A549 (cell line): Measurements from ENCODE around the gene AGTRAP. TPM values are rescaled to one million over a fixed set of nuclear protein-coding genes. Genes with fewer than 3 reads are reported as not detected.

Experiments used
- ATAC-seq, 2 experiments: fragments of 200-7000 bp in 1 of 2; fragments of >200 bp in 1 of 2; cut with Nextera tagmentation in 1 of 2; cut with Tn5 transposase in 1 of 2; 3 replicates each; pipeline versions ENCODE4 v1.8.0 to v1.9.1; 2018 to 2020; ENCODE audit warnings: mild to moderate bottlenecking in 1 of 2, moderate library complexity in 1 of 2
- CTCF ChIA-PET: fragments of 300-600 bp; sonication (Branson Sonifier 250); formaldehyde crosslinking; extraction: SDS; loops from one replicate; lab custom pipeline; 2021; ENCODE audit warnings: antibody characterized with exemption, inconsistent platforms; lab: Yijun Ruan, JAX
- POLR2A ChIA-PET: fragments of 350-600 bp; formaldehyde crosslinking; extraction: SDS; loops from one replicate; lab custom pipeline; 2021; ENCODE audit warnings: antibody characterized with exemption, inconsistent platforms; lab: Yijun Ruan, JAX
- DNase-seq, 2 experiments: peaks; one replicate each; pipeline versions ENCODE4 v3.0.0 to v3.0.0-alpha.2; 2011 to 2016; ENCODE audit warnings: low read depth in 1 of 2, low spot score in 1 of 2
- FAIRE-seq: peaks from 2 replicates; lab custom pipeline; 2011; peaks lifted over from hg19 to GRCh38; lab: Jason Lieb, UNC
- H3K27ac ChIP-seq, 2 experiments: fragments of >200 bp; sonication (Bioruptor Twin); formaldehyde crosslinking; 3 replicates each; pipeline ENCODE4 v1.5.1; 2016 to 2017
- H3K4me1 ChIP-seq: fragments of >200 bp; sonication (Bioruptor Twin); formaldehyde crosslinking; 3 replicates; pipeline ENCODE4 v1.6.1; 2016
- H3K4me2 ChIP-seq: fragments of >200 bp; sonication (Bioruptor Twin); formaldehyde crosslinking; 3 replicates; pipeline ENCODE4 v1.6.1; 2016
- H3K4me3 ChIP-seq: fragments of >200 bp; sonication (Bioruptor Twin); formaldehyde crosslinking; 3 replicates; pipeline ENCODE4 v1.5.1; 2016
- H3K9me3 ChIP-seq: fragments of >200 bp; sonication (Bioruptor Twin); formaldehyde crosslinking; 3 replicates; pipeline ENCODE4 v1.6.1; 2016
- ATOH8 ChIP-seq: fragments of 250-450 bp; sonication (Bioruptor Pico); IDR thresholded peaks from 2 replicates; pipeline ENCODE4 v1.5.0; 2020; ENCODE audit warnings: low read depth, mild to moderate bottlenecking, moderate library complexity
- BCL3 ChIP-seq: fragments of >200 bp; sonication (Bioruptor Twin); formaldehyde crosslinking; IDR thresholded peaks from 3 replicates; pipeline ENCODE4 v1.6.1; 2016
- E2F6 ChIP-seq: IDR thresholded peaks from 2 replicates; pipeline ENCODE4 v1.6.1; 2012; ENCODE audit warnings: low read depth, borderline replicate concordance
- FOSL2 ChIP-seq, 2 experiments: fragments of 450-650 bp in 1 of 2; fragments of >200 bp in 1 of 2; sonication (Bioruptor Twin) in 1 of 2; formaldehyde crosslinking; IDR thresholded peaks; 2 replicates each; pipeline versions ENCODE4 v1.5.0 to v1.6.1; 2016 to 2020; ENCODE audit warnings: mild to moderate bottlenecking in 1 of 2, moderate library complexity in 1 of 2
- FOXS1 ChIP-seq: fragments of 250-450 bp; sonication (Bioruptor Pico); IDR thresholded peaks from 2 replicates; pipeline ENCODE4 v1.5.0; 2020; ENCODE audit warnings: mild to moderate bottlenecking, moderate library complexity
- HOXB5 ChIP-seq: fragments of 250-450 bp; sonication (Bioruptor Pico); IDR thresholded peaks from 2 replicates; pipeline ENCODE4 v1.5.0; 2020; ENCODE audit warnings: mild to moderate bottlenecking, moderate library complexity
- JUNB ChIP-seq: fragments of >200 bp; sonication (Bioruptor Twin); formaldehyde crosslinking; IDR thresholded peaks from 2 replicates; pipeline ENCODE4 v1.6.1; 2016
- KDM1A ChIP-seq: fragments of 200-600 bp; sonication (generic); IDR thresholded peaks from 2 replicates; pipeline ENCODE4 v1.6.1; 2016; ENCODE audit warnings: low read depth, mild to moderate bottlenecking
- KDM5A ChIP-seq: fragments of 200-600 bp; sonication (generic); IDR thresholded peaks from 2 replicates; pipeline ENCODE4 v1.6.1; 2016; ENCODE audit warnings: antibody characterized with exemption, mild to moderate bottlenecking
- MAFK ChIP-seq: fragments of 450-650 bp; IDR thresholded peaks from 2 replicates; pipeline ENCODE4 v1.6.1; 2014; ENCODE audit not compliant: partially characterized antibody
- MAZ ChIP-seq: fragments of 150-350 bp; IDR thresholded peaks from 2 replicates; pipeline ENCODE4 v1.6.1; 2014; ENCODE audit warnings: antibody characterized with exemption, low read depth, low read length, borderline replicate concordance
- NPAS2 ChIP-seq: fragments of 250-450 bp; sonication (Bioruptor Pico); IDR thresholded peaks from 2 replicates; pipeline ENCODE4 v1.8.0; 2022; ENCODE audit warnings: mild to moderate bottlenecking, moderate library complexity, borderline replicate concordance
- NR3C1 ChIP-seq: fragments of >200 bp; sonication (Bioruptor Twin); formaldehyde crosslinking; IDR thresholded peaks from 3 replicates; pipeline ENCODE4 v1.6.1; 2017
- PBX3 ChIP-seq: IDR thresholded peaks from 2 replicates; pipeline ENCODE4 v1.6.1; 2012
- PHF8 ChIP-seq: fragments of 200-600 bp; sonication (generic); IDR thresholded peaks from 2 replicates; pipeline ENCODE4 v1.6.1; 2016; ENCODE audit warnings: low read depth, mild to moderate bottlenecking, antibody characterized with exemption, moderate library complexity, borderline replicate concordance
- POLR2AphosphoS2 ChIP-seq: conservative IDR thresholded peaks from 2 replicates; pipeline ENCODE4 v1.6.1; 2012; ENCODE audit warnings: low read length, improper control_type of control experiment, inconsistent platforms
- SMC3 ChIP-seq: fragments of >200 bp; sonication (Bioruptor Twin); formaldehyde crosslinking; IDR thresholded peaks from 3 replicates; pipeline ENCODE4 v1.6.1; 2018; ENCODE audit warnings: inconsistent platforms
- TP53 ChIP-seq: fragments of 250-450 bp; sonication (Bioruptor Pico); IDR thresholded peaks from 2 replicates; pipeline ENCODE4 v1.5.0; 2021; ENCODE audit warnings: mild to moderate bottlenecking, moderate library complexity
- ZC3H11A ChIP-seq: fragments of 450-650 bp; IDR thresholded peaks from 2 replicates; pipeline ENCODE4 v1.6.1; 2014; ENCODE audit warnings: antibody characterized with exemption, mild to moderate bottlenecking
- ZNF302 ChIP-seq: fragments of 250-450 bp; sonication (Bioruptor Pico); IDR thresholded peaks from 2 replicates; pipeline ENCODE4 v1.9.0; 2021; ENCODE audit warnings: inconsistent platforms, mild to moderate bottlenecking, moderate library complexity
- ZSCAN20 ChIP-seq: fragments of 250-450 bp; sonication (Bioruptor Pico); IDR thresholded peaks from 2 replicates; pipeline ENCODE4 v1.8.0; 2022; ENCODE audit warnings: mild to moderate bottlenecking, moderate library complexity
- WGBS: methylation state at CpG from one replicate; pipeline ENCODE4 v1.1.6; 2017; ENCODE audit errors: missing lambda C conversion rate; 5-methylcytosine and 5-hydroxymethylcytosine counted together
- polyA plus RNA-seq, 4 experiments: library from polyadenylated mRNA; depleted of rRNA in 3 of 4; stranded (reverse); fragments of >200 nt; fragmentation: RNase III in 1 of 4; extraction: RNeasy Plus Mini Kit Qiagen cat#74134 plus additional on column Dnase treatment in 1 of 4; gene quantifications; 2 replicates in 3 of 4; 3 replicates in 1 of 4; pipeline ENCODE4 v1.2.3, GENCODE V29; 2011 to 2017

The AGTRAP gene
- polyA plus RNA-seq, 2 of the 4 experiments (the other 2 are of a cell fraction): 26.9 to 57.5 TPM

- TF ChIP-seq BCL3: no peak
- TF ChIP-seq PBX3: no peak
- TF ChIP-seq, all 56 proteins: peak for 0
Observed at GRCh38 chr1:11790101-11790879, 54.4 kb downstream of the AGTRAP start (continued).

- POLR2A ChIA-PET: interaction anchor here (1.0 kb wide), 1 partner anchor 15 kb away, joined by 4 read pairs; the partner anchor contains the start of genes CLCN6 and MTHFR
- TF ChIP-seq FOSL2 (IDR thresholded peaks at IDR 0.05) (no peak), FOSL2 (CRISPR knock-in tag; IDR thresholded peaks at IDR 0.05) (peak; percentile 33; the same call in 1 of the 2 replicates), MAZ (no peak)
- TF ChIP-seq, all 56 proteins: peak for 1
- peak; percentile 51 to 63; a peak in 4 of 6 replicates for ATAC-seq
- no peak for FAIRE-seq
- Histone ChIP-seq H3K4me2 (peak overlapping the region; percentile 21; the same call in 2 of the 3 replicates), H3K9me3 (no peaks in the 10 kb centered on the region), H3K4me3 (no peak overlapping the region), H3K4me1 (peaks cover 22% of the 10 kb centered on the region), H3K27ac (peak overlapping the region in 1 of 2 experiments; percentile 60; a peak in 3 of 6 replicates)
- WGBS: 88% methylated on average over 9 of the region's 19 CpGs
- CTCF ChIA-PET: no interaction called here
- DNase-seq: peak; percentile 33 to 71
Observed at GRCh38 chr1:11790880-11791715, 55.2 kb downstream of the AGTRAP start.

GRCh38 chr1:11792106-11792505, 56.2 kb downstream of the AGTRAP start:
- no peak overlapping the region for H3K27ac ChIP-seq
- 88% methylated on average over 11 of the region's 11 CpGs for WGBS
- no peak for FAIRE-seq
- CTCF ChIA-PET: interaction anchor here (1.3 kb wide), 1 partner anchor 10 kb away, joined by 3 read pairs; no protein-coding TSS in a partner anchor
- H3K9me3 ChIP-seq: no peaks in the 10 kb centered on the region
- POLR2A ChIA-PET: no interaction called here
- ATAC-seq: no peak
- TF ChIP-seq SMC3 (no peak), POLR2AphosphoS2 (no peak), KDM5A (no peak), ZNF302 (no peak), NR3C1 (no peak), FOXS1 (CRISPR knock-in tag) (no peak), NPAS2 (CRISPR knock-in tag) (no peak), ATOH8 (CRISPR knock-in tag) (no peak), MAFK (no peak), HOXB5 (CRISPR knock-in tag) (no peak)
- TF ChIP-seq, all 56 proteins: peak for 0
- Histone ChIP-seq H3K4me3 (no peak overlapping the region), H3K4me2 (no peak overlapping the region), H3K4me1 (peaks cover 22% of the 10 kb centered on the region)
- DNase-seq: no peak

- ATAC-seq: no peak
- Histone ChIP-seq H3K9me3 (no peaks in the 10 kb centered on the region), H3K4me1 (peaks cover 12% of the 10 kb centered on the region), H3K4me3 (no peak overlapping the region), H3K4me2 (no peak overlapping the region), H3K27ac (no peak overlapping the region)
- ChIA-PET CTCF (interaction anchor here (0.9 to 1.1 kb wide), 2 partner anchors 44 to 45 kb away, joined by 3 read pairs; no protein-coding TSS in a partner anchor), POLR2A (interaction anchor here (1.1 kb wide), 1 partner anchor 9 kb away, joined by 4 read pairs; no protein-coding TSS in a partner anchor)
- FAIRE-seq: no peak
- WGBS: 94% methylated on average over 3 of the region's 15 CpGs
- DNase-seq: no peak
- TF ChIP-seq TP53 (CRISPR knock-in tag) (no peak), E2F6 (no peak), KDM5A (no peak), ZSCAN20 (no peak), ZC3H11A (no peak), FOSL2 (IDR thresholded peaks at IDR 0.05) (no peak), FOSL2 (CRISPR knock-in tag; IDR thresholded peaks at IDR 0.05) (no peak), JUNB (no peak), FOXS1 (CRISPR knock-in tag) (no peak), KDM1A (no peak), PHF8 (no peak)
Observed at GRCh38 chr1:11793819-11794218, 57.9 kb downstream of the AGTRAP start.
